ENCODE data around the gene GRB10.

Gene GRB10

GRCh38 chr7:50782375-50783208 lies at the start of gene GRB10:
Gene GRB10, minus strand, starts transcription at chr7:50782896. Its CDS starts 50,574 bp downstream, at chr7:50732322.
- no peak for DNase-seq (ENCODE audit: low read depth in 2 of 2)

DNA sequence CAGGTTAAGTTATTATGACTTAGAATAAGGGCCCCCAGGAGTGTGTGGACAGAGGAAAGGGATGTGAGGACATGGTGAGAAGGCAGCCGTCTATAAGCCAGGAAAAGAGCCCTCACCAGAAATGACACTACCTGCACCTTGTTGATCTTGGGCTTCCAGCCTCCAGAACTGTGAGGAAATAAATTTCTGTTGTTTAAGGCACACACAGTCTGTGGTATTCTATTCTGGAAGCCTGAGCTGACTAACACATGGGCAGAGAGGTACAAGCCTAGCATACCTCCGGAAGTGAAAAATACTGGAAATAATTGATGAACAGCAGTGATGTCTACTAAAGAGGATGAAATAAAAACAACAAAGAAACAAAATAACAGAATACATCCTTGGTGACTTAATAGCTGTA lies 46.1 kb upstream of the GRB10 start:
- DNase-seq (ENCODE audit: low read depth in 2 of 2) = no peak

GRCh38 chr7:50828116-50828515 lies 45.4 kb upstream of the GRB10 start:
- no peak for DNase-seq (ENCODE audit: low read depth in 2 of 2)

DNA sequence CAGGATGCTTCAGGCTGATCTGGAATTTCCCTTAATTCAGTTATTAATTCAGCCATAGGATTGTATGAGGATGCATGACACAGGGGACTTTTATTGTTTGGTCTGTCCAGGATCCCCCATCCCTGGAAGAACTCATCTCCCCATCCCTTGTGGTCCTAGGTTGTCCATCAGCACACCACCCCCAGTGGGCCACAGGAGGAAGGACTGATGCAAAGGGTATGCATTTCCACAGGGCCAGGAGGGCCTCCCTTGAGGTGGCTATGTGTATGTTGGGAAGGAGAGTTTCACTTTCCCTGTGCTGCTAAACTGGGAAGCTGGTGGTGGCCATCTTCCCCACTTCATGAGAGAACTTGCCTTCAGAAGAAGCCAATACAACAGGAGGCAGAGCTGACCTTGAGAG lies 44.6 kb upstream of the GRB10 start:
- no peak for DNase-seq (ENCODE audit: low read depth in 2 of 2)

GRCh38 chr7:50826371-50827172 lies 43.9 kb upstream of the GRB10 start:
- DNase-seq (ENCODE audit: low read depth in 2 of 2) = peak; percentile 12 to 29

DNA sequence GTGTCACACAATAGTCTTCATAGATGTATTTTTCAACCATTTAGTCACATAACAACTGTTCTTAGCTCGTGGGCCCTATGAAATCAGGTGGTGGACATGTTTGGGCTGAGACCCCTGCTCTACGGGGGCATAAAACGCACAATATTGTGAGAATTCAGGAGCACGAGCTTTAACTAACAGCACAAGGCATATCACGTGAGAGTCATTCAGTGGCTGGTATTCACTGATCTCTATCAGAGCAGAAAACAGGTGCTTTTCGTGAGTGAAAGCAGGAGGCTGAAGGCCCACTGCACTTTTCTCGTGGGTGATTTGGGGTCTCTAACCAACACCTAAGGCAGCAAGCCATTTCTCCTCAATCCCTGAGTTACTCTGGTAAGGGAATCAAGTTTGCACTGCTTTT lies 42.8 kb upstream of the GRB10 start:
- DNase-seq (ENCODE audit: low read depth in 2 of 2) = no peak

GRCh38 chr7:50824882-50825281 lies 42.2 kb upstream of the GRB10 start:
- DNase-seq (ENCODE audit: low read depth in 2 of 2) = no peak

- no peak for DNase-seq (ENCODE audit: low read depth in 2 of 2)
Observed at GRCh38 chr7:50822706-50823105, 40.0 kb upstream of the GRB10 start.

DNA sequence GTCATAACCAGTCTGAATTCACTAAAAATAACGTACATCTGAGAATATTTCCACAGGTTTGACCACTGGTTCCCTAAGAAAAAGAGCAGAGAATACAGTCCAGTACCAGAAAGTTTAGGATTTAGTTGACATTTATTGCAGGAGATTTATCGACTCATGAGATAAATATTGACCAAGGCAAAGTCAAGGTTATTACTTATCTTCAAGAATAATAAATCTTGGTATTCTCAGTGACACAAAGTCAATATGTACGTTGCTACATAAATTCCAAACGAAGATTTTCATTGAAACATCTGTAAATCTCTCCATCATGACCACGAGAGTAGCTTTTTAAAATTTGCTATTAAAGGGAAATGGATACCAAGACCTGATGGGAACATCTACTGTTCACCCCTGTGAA lies 39.4 kb upstream of the GRB10 start:
- no peak for DNase-seq (ENCODE audit: low read depth in 2 of 2)

DNA sequence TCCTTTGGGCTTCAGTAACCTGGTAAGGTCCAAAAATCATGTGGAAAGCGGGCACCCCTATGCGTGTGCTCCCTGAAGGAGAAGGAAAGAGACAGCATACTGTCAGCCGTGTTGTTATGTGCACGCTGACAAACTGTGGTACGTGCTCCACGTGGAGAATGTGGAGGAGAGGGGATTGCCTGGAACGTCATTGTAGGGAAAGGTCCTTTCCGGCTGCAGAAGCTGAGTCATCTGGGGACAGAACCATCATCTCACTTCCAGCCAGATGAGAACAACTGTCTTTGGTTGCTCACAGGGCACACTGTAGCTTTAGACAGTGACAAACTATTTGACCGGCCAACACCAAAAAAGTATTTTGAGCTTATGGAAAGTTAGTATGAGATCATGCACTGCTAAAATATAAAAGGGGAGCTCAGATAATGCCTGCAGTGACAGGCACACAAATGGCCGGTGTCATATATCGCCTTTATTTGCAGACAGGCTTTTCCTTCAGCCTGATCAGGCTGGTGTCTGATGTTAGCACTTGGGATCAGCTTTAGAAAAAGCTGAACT lies 38.8 kb upstream of the GRB10 start:
- DNase-seq (ENCODE audit: low read depth in 2 of 2) = no peak

- no peak for DNase-seq (ENCODE audit: low read depth in 2 of 2)
Observed at GRCh38 chr7:50818324-50818723, 35.6 kb upstream of the GRB10 start.

- DNase-seq (ENCODE audit: low read depth in 2 of 2) = no peak
Observed at GRCh38 chr7:50817561-50817960, 34.9 kb upstream of the GRB10 start.

DNA sequence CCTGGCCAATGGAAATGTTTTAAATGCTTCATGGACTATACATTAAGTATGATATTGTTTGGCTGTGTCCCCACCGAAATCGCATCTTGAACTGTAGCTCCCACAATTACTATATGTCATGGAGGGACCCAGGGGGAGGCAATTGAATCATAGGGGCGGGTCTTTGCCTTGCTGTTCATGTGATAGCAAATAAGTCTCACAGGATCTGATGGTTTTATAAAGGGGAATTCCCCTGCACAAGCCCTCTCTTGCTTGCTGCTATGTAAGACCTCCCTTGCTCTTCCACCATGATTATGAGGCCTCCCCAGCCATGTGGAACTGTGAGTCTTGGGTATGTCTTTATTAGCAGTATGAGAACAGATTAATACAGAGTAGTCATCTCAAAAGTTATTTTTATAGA lies 32.4 kb upstream of the GRB10 start:
- no peak for DNase-seq (ENCODE audit: low read depth in 2 of 2)

GRCh38 chr7:50814166-50814565 lies 31.5 kb upstream of the GRB10 start:
- DNase-seq (ENCODE audit: low read depth in 2 of 2) = no peak

DNA sequence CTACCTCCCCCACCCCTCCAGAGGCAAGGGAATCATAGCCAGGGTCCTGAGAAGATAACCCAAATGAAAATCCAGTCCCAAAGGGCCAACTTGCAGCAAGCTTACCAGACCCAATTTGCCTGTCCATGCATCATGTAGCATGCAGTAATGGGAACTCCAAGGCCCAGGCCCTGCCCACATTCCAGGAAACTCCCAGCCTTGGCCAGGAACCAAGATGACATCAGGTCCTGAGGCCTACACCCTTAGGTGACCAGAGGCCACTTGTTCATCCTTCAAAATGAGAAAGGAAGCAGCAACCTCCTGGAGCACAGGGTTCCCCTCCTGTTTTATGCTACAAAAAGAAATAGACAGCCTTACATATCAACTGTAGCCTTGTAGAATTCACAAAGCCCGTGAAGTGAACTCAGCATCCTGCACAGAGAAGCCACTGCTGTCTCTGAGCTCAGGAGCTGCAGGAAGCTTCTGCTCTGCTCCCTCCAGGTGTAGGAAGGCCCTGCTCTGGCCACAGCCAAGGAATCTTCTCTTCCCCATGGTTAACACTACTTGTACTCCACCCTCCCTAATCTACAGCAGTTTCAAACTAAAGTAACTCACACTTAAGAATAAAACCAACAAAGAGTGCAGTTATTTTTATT lies 30.3 kb upstream of the GRB10 start:
- no peak for DNase-seq (ENCODE audit: low read depth in 2 of 2)

- DNase-seq (ENCODE audit: low read depth in 2 of 2) = no peak
Observed at GRCh38 chr7:50812094-50812493, 29.4 kb upstream of the GRB10 start.

- DNase-seq (ENCODE audit: low read depth in 2 of 2) = no peak
Observed at GRCh38 chr7:50808282-50808888, 25.7 kb upstream of the GRB10 start.

DNA sequence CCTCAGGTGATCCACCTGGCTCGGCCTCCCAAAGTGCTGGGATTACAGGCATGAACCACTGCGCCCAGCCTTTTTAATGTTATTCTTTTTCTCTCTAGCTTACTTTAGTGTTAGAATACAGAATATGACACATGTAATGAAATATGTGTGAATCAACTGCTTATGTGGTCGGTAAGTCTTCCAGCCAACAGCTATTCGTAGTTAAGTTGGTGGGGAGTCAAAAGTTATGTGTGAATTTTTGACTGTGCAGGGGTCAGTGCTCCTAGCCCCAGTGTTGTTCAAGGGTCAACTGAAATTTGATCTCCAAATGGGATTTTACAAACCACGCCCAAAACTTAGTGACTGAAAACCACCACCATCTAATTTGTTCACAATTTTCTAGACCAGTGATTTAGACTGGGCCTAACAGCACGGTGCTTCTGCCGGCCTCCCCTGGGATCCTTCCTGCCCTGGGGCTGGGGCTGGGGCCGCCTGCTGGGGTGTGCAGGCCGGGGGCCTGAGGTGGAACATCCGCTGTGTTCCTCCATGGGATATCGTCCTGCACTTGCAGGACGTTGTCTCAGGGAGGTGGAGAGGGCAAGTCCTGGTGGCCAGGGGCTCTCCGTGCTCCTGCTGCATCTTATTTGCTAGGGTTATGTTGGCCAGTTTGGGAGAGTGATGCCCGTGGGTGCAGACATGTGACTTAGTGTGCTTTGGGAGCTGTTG lies 24.5 kb upstream of the GRB10 start:
- no peak for DNase-seq (ENCODE audit: low read depth in 2 of 2)

- no peak for DNase-seq (ENCODE audit: low read depth in 2 of 2)
Observed at GRCh38 chr7:50806143-50806542, 23.4 kb upstream of the GRB10 start.

DNA sequence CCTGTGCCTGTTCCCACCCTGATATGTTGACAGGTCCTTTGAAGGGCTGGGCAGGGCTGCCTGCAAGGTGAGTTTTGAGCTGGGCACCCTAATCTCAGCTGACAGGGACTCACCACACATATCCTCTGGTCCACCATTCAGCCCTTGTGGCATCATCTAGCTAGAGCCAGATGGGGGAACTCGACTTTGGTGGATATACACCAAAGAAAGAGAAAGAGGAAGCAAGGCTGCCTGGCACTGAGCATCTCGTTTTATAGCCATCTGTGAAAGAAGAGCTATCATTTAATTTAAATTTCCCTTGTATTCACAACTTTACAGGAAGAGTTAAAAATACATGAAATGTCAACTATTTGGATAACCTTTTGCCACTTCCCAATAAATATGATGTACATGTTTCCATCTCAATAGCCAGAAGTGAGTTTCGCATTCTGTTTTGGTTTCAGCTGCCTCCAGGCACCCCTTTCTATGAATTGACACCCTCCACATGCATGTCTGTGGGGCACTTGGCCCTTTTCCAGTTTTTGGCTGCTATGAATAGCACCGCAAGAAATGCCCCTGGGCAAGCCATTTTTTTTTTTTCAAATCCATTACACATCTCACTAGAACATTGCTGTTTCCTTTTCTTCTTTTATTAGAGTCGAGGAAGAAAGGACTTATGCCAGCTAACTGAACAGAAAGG lies 22.9 kb upstream of the GRB10 start:
- DNase-seq (ENCODE audit: low read depth in 2 of 2) = no peak

All from stimulated activated CD4-positive, alpha-beta T cell treated with anti-CD3 and anti-CD28 coated beads, Interleukin-4, amount 100 ng/mL, for 48 hours (primary cell).